Measurements from ENCODE around the gene TCEANC2. TPM values are rescaled to one million over a fixed set of nuclear protein-coding genes. Genes with fewer than 3 reads are reported as not detected.

The TCEANC2 gene
- total RNA-seq, 2 donors from 2014 or later: 2.5 to 5.0 TPM

- DNase-seq (ENCODE audit: low spot score): no peak
- Histone ChIP-seq H3K9me3 (no peaks in the 10 kb centered on the region), H3K27me3 (replicated peaks; ENCODE audit: insufficient read depth) (no peaks in the 10 kb centered on the region), H3K27ac (no peak overlapping the region), H3K4me1 (replicated peaks) (no peaks in the 10 kb centered on the region), H3K4me3 (no peak overlapping the region), H3K36me3 (no peaks in the 10 kb centered on the region)
- 42% methylated on average over 10 of the region's 10 CpGs for WGBS
- intact Hi-C loops (cut with DNase I): no loop called here
- no peak for TF ChIP-seq POLR2AphosphoS5 (IDR thresholded peaks at IDR 0.05)
- TF ChIP-seq POLR2A (IDR thresholded peaks at IDR 0.05): no peak
- TF ChIP-seq CTCF (IDR thresholded peaks at IDR 0.05): no peak
Observed at GRCh38 chr1:54137534-54138061, 84.2 kb downstream of the TCEANC2 start.

GRCh38 chr1:54138994-54139393, 85.6 kb downstream of the TCEANC2 start:
- Histone ChIP-seq H3K4me1 (replicated peaks) (no peaks in the 10 kb centered on the region), H3K27ac (no peak overlapping the region), H3K9me3 (no peaks in the 10 kb centered on the region), H3K4me3 (no peak overlapping the region), H3K36me3 (no peaks in the 10 kb centered on the region), H3K27me3 (replicated peaks; ENCODE audit: insufficient read depth) (no peaks in the 10 kb centered on the region)
- intact Hi-C loops (cut with DNase I): no loop called here
- WGBS: 100% methylated on average over 1 of the region's 1 CpG
- TF ChIP-seq CTCF (IDR thresholded peaks at IDR 0.05) (no peak), POLR2AphosphoS5 (IDR thresholded peaks at IDR 0.05) (no peak), POLR2A (IDR thresholded peaks at IDR 0.05) (no peak)
- DNase-seq (ENCODE audit: low spot score): no peak

- DNase-seq (ENCODE audit: low spot score): no peak
- WGBS: 97% methylated on average over 12 of the region's 12 CpGs
- intact Hi-C loops (cut with DNase I): no loop called here
- H3K27me3 ChIP-seq (replicated peaks; ENCODE audit: insufficient read depth): no peaks in the 10 kb centered on the region
- no peaks in the 10 kb centered on the region for H3K9me3 ChIP-seq
- TF ChIP-seq CTCF (IDR thresholded peaks at IDR 0.05) (no peak), POLR2A (IDR thresholded peaks at IDR 0.05) (no peak)
- H3K4me3 ChIP-seq: no peak overlapping the region
- no peaks in the 10 kb centered on the region for H3K36me3 ChIP-seq
- no peaks in the 10 kb centered on the region for H3K4me1 ChIP-seq (replicated peaks)
- no peak overlapping the region for H3K27ac ChIP-seq
Observed at GRCh38 chr1:54139711-54140110, 86.3 kb downstream of the TCEANC2 start.

- intact Hi-C loops (cut with DNase I): no loop called here
- DNase-seq (ENCODE audit: low spot score): no peak
- no peak overlapping the region for H3K27ac ChIP-seq
- H3K36me3 ChIP-seq: no peaks in the 10 kb centered on the region
- 76% methylated on average over 9 of the region's 9 CpGs for WGBS
- no peaks in the 10 kb centered on the region for H3K9me3 ChIP-seq
- TF ChIP-seq POLR2A (IDR thresholded peaks at IDR 0.05) (no peak), POLR2AphosphoS5 (IDR thresholded peaks at IDR 0.05) (no peak), CTCF (IDR thresholded peaks at IDR 0.05) (no peak)
- H3K4me1 ChIP-seq (replicated peaks): no peaks in the 10 kb centered on the region
- no peaks in the 10 kb centered on the region for H3K27me3 ChIP-seq (replicated peaks; ENCODE audit: insufficient read depth)
- no peak overlapping the region for H3K4me3 ChIP-seq
Observed at GRCh38 chr1:54142146-54142900, 88.9 kb downstream of the TCEANC2 start.

GRCh38 chr1:54144366-54144765, 91.0 kb downstream of the TCEANC2 start:
- H3K4me3 ChIP-seq: no peak overlapping the region
- no peaks in the 10 kb centered on the region for H3K4me1 ChIP-seq (replicated peaks)
- no peaks in the 10 kb centered on the region for H3K27me3 ChIP-seq (replicated peaks; ENCODE audit: insufficient read depth)
- WGBS: 95% methylated on average over 11 of the region's 11 CpGs
- H3K9me3 ChIP-seq: no peaks in the 10 kb centered on the region
- TF ChIP-seq CTCF (IDR thresholded peaks at IDR 0.05) (no peak), POLR2A (IDR thresholded peaks at IDR 0.05) (no peak), POLR2AphosphoS5 (IDR thresholded peaks at IDR 0.05) (no peak)
- no peak overlapping the region for H3K27ac ChIP-seq
- DNase-seq (ENCODE audit: low spot score): no peak
- no peaks in the 10 kb centered on the region for H3K36me3 ChIP-seq
- intact Hi-C loops (cut with DNase I): no loop called here
